HG03060 (cell line): ENCODE data around the gene SPRR4.

ENCODE experiments used
- ATAC-seq: cut with Tn5 transposase; IDR thresholded peaks from one replicate; pipeline ENCODE4 v1.9.1; 2021; ENCODE audit warnings: low read depth, moderate number of reproducible peaks; ENCODE audit not compliant: unreplicated experiment

The SPRR4 gene

DNA sequence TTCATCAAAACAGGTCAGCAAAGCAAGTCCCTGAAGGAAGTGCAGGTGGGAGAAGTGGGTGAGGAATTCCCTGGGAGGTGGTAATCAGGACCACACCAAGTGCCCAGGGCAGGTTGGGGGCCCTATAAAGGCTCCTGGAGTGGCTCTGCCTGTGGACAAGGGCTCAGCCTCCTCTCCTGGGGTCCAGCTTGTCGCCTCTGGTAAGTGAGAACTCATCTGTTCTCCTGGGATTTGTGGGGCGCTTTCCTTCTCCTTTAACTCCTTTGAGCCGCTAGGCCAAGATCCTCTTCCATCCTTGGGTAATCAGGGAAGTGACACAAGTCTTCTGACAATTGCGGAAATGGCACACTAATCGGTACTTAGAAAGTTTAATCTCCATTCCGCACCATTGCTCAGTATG, at the start of gene SPRR4:
Gene SPRR4, plus strand, starts transcription at position 154 of the 400 bp plus-strand sequence. CDS start 1,243 bp downstream, outside the sequence.
- no peak for ATAC-seq

DNA sequence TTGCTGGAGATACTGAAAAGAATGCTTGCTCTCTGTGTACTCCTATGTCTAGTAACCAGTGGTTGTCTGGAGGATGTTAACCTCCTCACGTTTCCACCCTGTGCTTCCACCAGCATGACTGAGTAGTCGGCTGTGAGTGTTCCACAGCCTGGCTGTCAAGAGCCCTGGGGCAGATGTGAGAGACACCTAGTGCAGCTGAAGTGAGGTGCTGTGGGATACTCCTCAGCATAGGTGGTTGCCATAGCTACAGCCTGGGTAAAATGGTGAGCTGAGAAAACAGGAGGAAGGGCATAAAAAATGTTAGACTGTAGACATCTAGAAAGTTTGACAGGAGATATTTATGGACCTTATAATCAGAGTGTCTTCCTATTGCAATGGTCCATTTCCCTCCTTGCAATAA, 46.3 kb upstream of the SPRR4 start:
- ATAC-seq, result no peak

GRCh38 chr1:152926091-152926490, 44.4 kb upstream of the SPRR4 start:
- ATAC-seq, result no peak

GRCh38 chr1:152928671-152929070, 41.8 kb upstream of the SPRR4 start:
- ATAC-seq, result no peak

DNA sequence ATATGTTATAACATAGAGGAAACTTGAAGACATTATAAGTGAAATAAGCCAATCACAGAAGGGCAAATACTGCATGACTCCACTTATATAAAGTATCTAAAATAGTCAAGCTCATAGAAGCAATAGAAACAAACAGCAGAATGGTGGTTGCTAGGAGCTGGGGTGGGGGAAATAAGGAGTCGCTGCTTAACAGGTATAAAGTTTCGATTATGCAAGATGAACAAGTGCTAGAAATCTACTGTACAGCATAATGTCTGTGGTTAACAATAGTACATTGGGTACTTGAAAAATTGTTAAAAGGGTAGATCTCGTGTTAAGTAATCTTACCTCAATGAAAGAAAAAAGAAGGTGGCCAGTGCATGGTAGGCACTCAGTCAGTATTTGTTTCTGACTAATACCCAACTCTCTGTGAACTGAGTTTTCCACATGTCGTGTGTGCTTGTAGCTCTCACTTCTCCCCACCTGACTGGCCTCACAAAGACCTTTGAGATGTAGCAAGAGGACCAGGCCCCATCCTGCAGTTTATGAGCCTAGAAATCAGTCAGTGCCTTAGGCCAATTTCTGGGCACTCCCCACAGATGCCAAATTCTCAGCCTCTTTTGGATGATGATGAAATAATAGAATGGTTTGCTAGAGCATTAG, 38.2 kb upstream of the SPRR4 start:
- no peak for ATAC-seq

DNA sequence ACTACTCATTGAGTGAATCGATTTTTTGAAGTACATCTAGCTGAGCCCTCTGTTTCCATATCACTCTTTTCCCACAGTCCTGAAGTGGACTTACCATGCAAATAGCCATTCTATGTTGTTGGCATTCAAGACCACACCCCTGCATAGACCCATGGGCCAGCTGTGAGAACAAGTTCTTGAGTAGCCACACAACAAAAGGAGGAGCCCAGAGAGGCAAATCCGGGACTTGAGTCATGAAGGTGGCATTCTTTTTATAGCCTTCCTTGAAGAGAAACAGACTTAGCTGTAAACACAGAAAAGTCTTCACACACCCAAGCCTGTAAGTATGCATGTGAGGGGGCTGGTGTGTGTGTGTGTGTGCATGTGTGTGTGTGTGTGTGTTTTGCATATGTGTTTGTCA, 37.3 kb upstream of the SPRR4 start:
- ATAC-seq, result no peak

GRCh38 chr1:152940614-152941013, 29.8 kb upstream of the SPRR4 start:
- no peak for ATAC-seq

- no peak for ATAC-seq
Measured at GRCh38 chr1:152941037-152941711, 29.3 kb upstream of the SPRR4 start.

GRCh38 chr1:152942161-152942560, 28.3 kb upstream of the SPRR4 start:
- no peak for ATAC-seq

GRCh38 chr1:152946248-152946647, 24.2 kb upstream of the SPRR4 start:
- ATAC-seq, result no peak

DNA sequence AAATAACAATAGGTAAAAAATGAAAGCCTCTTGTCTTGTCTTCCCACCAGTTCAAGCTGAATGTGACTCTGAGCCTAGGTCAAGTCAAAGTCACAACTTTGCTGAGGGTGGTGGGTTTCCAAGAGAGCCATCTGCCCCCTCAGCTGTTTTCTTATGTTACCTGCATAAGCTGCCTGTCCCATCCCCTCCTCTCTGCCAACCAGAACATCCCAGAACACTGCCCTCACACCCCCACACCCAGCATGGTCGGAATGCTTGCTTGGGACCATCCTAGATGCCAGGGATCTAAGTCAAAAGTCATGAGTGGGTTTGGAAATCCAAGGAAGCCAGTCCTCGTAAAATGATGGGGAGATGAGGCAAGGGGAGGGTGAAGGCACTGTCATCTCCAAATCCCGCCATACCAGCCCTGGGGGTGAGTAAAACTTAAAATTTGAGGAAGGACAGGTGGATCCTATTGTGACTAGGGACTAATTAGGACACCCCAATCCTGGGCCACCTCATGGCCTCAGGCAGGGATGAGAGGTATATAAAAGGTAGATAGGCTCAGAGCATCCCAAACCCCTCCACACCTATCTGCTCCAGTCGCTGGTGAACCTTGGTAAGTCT, 23.7 kb upstream of the SPRR4 start, which contains the start of gene SPRR5:
Gene SPRR5, plus strand, starts transcription at position 556 of the 606 bp plus-strand sequence. CDS start 1,349 bp downstream, outside the sequence.
- ATAC-seq, result no peak

GRCh38 chr1:152951711-152952110, 18.7 kb upstream of the SPRR4 start:
- ATAC-seq, result no peak

DNA sequence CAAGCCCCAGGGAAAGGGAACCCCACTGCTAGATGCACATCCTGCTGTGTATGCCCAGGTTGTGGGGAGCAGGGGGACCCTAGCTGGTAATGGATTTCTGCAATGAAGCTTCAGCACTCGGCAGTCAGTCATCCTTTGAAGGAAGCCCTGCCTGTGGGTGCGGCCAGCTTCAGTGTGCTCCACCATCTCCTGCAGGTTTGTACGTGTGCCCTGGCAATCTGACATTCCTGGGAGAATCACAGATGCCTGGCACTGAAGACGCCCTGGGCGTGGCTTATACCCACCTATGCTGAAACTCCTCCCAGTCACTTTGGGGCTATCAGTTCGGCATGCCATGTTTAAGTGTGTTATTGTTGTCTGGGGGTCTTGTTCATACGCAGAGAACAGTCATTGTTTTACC, 16.7 kb upstream of the SPRR4 start:
- ATAC-seq, result no peak

- ATAC-seq, result no peak
Measured at GRCh38 chr1:152954436-152954835, 16.0 kb upstream of the SPRR4 start.

- no peak for ATAC-seq
Measured at GRCh38 chr1:152957561-152957960, 12.9 kb upstream of the SPRR4 start.

DNA sequence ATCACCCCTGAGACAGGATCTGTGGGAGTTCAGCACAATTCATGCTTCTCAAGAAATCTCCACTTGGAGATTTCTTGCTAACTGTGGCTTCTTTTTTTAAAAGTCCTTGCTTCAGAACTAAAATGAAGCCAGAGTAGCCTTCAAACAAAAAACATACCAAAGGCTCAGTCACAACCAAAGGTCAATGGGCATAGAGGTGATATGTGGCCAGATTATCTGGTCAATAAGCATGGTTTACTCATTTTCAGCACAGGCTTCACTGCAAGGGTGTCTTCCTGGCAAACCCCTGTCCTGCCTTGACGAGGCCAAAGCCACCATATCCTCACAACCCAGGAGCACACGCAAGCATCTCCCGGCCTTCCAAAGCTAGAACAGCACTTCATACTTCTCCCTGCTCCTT, 11.2 kb upstream of the SPRR4 start:
- ATAC-seq, result no peak

DNA sequence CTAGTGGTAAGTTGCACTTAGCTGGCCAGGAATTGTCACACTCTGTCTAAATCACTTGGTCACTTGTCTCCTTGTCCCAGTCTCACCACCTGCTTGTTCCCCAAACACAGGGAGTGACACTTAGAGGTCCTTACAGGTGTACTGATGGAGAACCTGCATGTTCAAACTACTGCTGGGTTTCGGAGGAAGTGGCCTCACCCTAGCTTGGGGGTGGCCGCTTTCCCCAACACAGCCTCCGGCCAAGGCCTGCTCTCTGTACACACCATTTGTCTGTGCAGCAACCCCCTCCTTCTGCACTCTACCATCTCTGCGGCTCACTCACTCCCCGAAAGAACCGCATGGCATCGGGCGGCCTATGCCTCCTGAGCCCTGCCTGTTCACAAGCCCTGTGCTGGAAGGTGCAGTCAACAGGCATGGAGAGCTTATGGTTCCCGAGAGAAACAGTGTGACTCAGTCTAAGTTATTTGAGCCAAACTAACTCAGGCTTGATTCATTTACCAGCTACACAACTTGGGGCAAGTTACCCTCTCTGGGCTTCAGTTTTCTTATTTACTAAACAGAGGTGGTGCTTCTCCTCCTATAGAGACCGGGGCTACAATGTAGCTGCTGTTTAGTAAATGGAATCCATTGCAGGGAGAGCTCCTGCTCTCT, 10.5 kb upstream of the SPRR4 start:
- ATAC-seq, result no peak

- no peak for ATAC-seq
Measured at GRCh38 chr1:152960452-152961044, 9.9 kb upstream of the SPRR4 start.

GRCh38 chr1:152961226-152961891, 9.1 kb upstream of the SPRR4 start:
- ATAC-seq, result no peak

- ATAC-seq, result no peak
Measured at GRCh38 chr1:152962876-152963415, 7.5 kb upstream of the SPRR4 start.
